GM12892 (cell line): Measurements from ENCODE around the gene ODAD3.

Experiments used
- POLR2AphosphoS5 ChIP-seq: IDR thresholded peaks from 2 replicates; pipeline ENCODE4 v1.6.1; 2011; ENCODE audit warnings: low read depth, low read length, control low read depth
- TAF1 ChIP-seq: IDR thresholded peaks from 2 replicates; pipeline ENCODE4 v1.6.1; 2011; ENCODE audit warnings: low read depth, mild to moderate bottlenecking, control low read depth, low read length, borderline replicate concordance

GRCh38 chr19:11473725-11474124 is 38.8 kb upstream of the ODAD3 start:
- no peak for TF ChIP-seq TAF1
- TF ChIP-seq POLR2AphosphoS5 = no peak
